Measurements from ENCODE around the gene RPTOR.

Gene RPTOR

DNA sequence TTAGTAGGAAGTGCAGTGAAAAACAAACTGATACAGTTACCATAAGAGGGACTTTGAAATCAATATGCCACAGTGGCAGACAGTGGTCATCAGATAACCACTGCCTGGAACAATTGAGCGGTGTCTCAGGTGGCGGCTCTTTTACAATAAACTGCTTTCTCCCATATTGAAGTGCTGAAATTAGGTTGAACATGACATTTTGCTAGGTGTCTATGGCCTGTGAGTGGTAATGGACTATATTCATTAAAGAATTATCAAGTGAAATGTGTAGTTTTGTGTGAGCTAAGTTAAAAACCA, 214.7 kb downstream of the RPTOR start:
- Histone ChIP-seq H3K27me3 (ENCODE audit: insufficient read depth, poor library complexity, severe bottlenecking) (no peaks in the 10 kb centered on the region), H3K27ac (replicated peaks) (no peak overlapping the region), H3K4me3 (replicated peaks; ENCODE audit: insufficient read depth, low read length) (no peak overlapping the region)
- DNase-seq (ENCODE audit: low read depth in 1 of 2, low spot score in 1 of 2) = no peak
- TF ChIP-seq, protein P1, sequence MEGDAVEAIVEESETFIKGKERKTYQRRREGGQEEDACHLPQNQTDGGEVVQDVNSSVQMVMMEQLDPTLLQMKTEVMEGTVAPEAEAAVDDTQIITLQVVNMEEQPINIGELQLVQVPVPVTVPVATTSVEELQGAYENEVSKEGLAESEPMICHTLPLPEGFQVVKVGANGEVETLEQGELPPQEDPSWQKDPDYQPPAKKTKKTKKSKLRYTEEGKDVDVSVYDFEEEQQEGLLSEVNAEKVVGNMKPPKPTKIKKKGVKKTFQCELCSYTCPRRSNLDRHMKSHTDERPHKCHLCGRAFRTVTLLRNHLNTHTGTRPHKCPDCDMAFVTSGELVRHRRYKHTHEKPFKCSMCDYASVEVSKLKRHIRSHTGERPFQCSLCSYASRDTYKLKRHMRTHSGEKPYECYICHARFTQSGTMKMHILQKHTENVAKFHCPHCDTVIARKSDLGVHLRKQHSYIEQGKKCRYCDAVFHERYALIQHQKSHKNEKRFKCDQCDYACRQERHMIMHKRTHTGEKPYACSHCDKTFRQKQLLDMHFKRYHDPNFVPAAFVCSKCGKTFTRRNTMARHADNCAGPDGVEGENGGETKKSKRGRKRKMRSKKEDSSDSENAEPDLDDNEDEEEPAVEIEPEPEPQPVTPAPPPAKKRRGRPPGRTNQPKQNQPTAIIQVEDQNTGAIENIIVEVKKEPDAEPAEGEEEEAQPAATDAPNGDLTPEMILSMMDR (IDR thresholded peaks at IDR 0.05; ENCODE audit: insufficient read depth, low read length) = no peak
- TF ChIP-seq, protein P2, sequence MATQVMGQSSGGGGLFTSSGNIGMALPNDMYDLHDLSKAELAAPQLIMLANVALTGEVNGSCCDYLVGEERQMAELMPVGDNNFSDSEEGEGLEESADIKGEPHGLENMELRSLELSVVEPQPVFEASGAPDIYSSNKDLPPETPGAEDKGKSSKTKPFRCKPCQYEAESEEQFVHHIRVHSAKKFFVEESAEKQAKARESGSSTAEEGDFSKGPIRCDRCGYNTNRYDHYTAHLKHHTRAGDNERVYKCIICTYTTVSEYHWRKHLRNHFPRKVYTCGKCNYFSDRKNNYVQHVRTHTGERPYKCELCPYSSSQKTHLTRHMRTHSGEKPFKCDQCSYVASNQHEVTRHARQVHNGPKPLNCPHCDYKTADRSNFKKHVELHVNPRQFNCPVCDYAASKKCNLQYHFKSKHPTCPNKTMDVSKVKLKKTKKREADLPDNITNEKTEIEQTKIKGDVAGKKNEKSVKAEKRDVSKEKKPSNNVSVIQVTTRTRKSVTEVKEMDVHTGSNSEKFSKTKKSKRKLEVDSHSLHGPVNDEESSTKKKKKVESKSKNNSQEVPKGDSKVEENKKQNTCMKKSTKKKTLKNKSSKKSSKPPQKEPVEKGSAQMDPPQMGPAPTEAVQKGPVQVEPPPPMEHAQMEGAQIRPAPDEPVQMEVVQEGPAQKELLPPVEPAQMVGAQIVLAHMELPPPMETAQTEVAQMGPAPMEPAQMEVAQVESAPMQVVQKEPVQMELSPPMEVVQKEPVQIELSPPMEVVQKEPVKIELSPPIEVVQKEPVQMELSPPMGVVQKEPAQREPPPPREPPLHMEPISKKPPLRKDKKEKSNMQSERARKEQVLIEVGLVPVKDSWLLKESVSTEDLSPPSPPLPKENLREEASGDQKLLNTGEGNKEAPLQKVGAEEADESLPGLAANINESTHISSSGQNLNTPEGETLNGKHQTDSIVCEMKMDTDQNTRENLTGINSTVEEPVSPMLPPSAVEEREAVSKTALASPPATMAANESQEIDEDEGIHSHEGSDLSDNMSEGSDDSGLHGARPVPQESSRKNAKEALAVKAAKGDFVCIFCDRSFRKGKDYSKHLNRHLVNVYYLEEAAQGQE (IDR thresholded peaks at IDR 0.05; ENCODE audit: insufficient replicate concordance, low read depth) = peak; percentile 48
- TF ChIP-seq SPI1 (IDR thresholded peaks at IDR 0.05; ENCODE audit: borderline replicate concordance, low read depth) = no peak

DNA sequence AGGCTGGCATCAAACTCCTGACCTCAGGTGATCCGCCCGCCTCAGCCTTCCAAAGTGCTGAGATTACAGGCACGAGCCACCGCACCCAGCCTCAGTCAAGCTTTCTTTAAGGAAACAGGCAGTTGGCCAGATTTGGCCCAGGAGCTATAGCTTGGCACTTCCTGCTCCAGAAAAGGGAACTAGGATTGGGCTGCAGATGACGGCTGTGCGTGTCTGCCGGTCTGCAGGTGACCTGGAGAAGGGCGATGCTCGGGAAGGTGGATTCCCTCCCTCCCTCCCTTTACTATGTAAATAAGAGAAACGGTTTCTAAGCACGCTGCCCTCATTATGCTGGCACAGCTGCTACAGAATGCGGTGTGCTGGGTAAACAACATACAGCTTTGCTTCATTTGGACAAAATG, 215.9 kb downstream of the RPTOR start:
- Histone ChIP-seq H3K27me3 (ENCODE audit: insufficient read depth, poor library complexity, severe bottlenecking) (no peaks in the 10 kb centered on the region), H3K4me3 (replicated peaks; ENCODE audit: insufficient read depth, low read length) (no peak overlapping the region), H3K27ac (replicated peaks) (no peak overlapping the region)
- DNase-seq (ENCODE audit: low read depth in 1 of 2, low spot score in 1 of 2) = peak in 1 of 2 experiments; percentile 73
- TF ChIP-seq, protein P2 (IDR thresholded peaks at IDR 0.05; ENCODE audit: insufficient replicate concordance, low read depth) = no peak
- peak; percentile 77 for TF ChIP-seq SPI1 (IDR thresholded peaks at IDR 0.05; ENCODE audit: borderline replicate concordance, low read depth)

DNA sequence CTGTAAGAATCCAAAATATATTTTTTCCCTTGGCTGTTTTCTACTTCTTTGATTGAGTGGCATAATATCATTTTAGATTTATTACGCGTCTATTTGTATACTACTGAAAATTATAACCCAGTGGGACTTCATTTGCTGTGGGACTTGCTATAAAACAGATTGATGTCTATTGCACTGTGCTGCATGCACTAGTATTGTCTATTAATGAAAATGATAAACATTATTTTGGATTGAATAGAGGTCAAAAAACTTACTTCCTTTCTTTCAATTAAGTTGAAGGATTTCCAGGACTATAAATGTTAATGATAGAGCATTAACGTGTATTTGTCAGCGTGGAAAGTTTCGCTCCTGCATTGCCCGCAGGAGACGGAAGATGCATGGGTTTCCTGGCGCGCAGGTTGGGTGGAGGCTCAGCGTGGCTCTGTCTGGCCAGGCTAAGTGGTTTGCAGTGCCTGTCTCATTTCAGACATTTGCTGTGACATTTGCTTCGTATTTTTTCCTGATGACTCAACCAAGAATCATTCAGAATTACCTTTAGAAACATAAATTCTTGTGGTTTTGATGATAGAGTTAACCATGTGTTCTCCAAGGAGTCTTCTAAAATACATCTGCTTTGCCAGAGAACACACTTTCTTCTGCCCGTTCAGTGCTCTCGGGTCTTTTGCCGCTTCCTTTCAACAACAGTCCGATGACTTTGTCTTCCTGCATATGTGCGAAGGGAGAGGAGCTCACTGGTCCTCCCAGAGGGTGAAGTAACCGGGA, 216.7 kb downstream of the RPTOR start:
- no peak overlapping the region for H3K27ac ChIP-seq (replicated peaks)
- DNase-seq (ENCODE audit: low read depth in 1 of 2, low spot score in 1 of 2) = no peak
- TF ChIP-seq POLR2AphosphoS5 (IDR thresholded peaks at IDR 0.05; ENCODE audit: low read depth) (no peak), SPI1 (IDR thresholded peaks at IDR 0.05; ENCODE audit: borderline replicate concordance, low read depth) (no peak), GABPA (IDR thresholded peaks at IDR 0.05; ENCODE audit: low read depth) (no peak)
- TF ChIP-seq, protein P1 (IDR thresholded peaks at IDR 0.05; ENCODE audit: insufficient read depth, low read length) = no peak
- TF ChIP-seq, protein P2 (IDR thresholded peaks at IDR 0.05; ENCODE audit: insufficient replicate concordance, low read depth) = no peak

More for the DNA sequence above, 216.7 kb downstream of the RPTOR start:
- H3K27me3 ChIP-seq (ENCODE audit: insufficient read depth, poor library complexity, severe bottlenecking) = no peaks in the 10 kb centered on the region
- H3K4me3 ChIP-seq (replicated peaks; ENCODE audit: insufficient read depth, low read length) = no peak overlapping the region
